ENCODE data around the gene UBC.

The UBC gene

GRCh38 chr12:124864326-124864752, 50.1 kb downstream of the UBC start:
- no peak for DNase-seq (ENCODE audit: low spot score)

GRCh38 chr12:124863416-124864325, 50.8 kb downstream of the UBC start, which contains the start of gene SCARB1:
Gene SCARB1, minus strand, starts transcription at chr12:124863864. Its CDS starts 144 bp downstream, at chr12:124863720.
- DNase-seq (ENCODE audit: low spot score), result peak; percentile 77

GRCh38 chr12:124862768-124863415, 51.6 kb downstream of the UBC start:
- no peak for DNase-seq (ENCODE audit: low spot score)

GRCh38 chr12:124861898-124862676, 52.4 kb downstream of the UBC start:
- DNase-seq (ENCODE audit: low spot score), result no peak
